ENCODE measurements around the gene ABCF1.
A peak's percentile ranks its signal among the peaks of the same experiment; 100 is the strongest.

Gene ABCF1

GRCh38 chr6:30619561-30619960, 48.3 kb downstream of the ABCF1 start:
- no peak for DNase-seq
- no peaks in the 10 kb centered on the region for H3K27me3 ChIP-seq
- H3K36me3 ChIP-seq, result peaks cover 48% of the 10 kb centered on the region
- no peak for TF ChIP-seq CTCF (IDR thresholded peaks at IDR 0.05; ENCODE audit: low read depth, low read length)
- H3K9me3 ChIP-seq, result no peaks in the 10 kb centered on the region
- no peak overlapping the region for H3K4me3 ChIP-seq (ENCODE audit: low read depth, low read length)
- H3K4me1 ChIP-seq, result peaks cover under 1% of the 10 kb centered on the region; the same call in 1 of the 2 replicates

- peaks cover 33% of the 10 kb centered on the region for H3K36me3 ChIP-seq
- no peaks in the 10 kb centered on the region for H3K9me3 ChIP-seq
- H3K27me3 ChIP-seq, result no peaks in the 10 kb centered on the region
- TF ChIP-seq CTCF (IDR thresholded peaks at IDR 0.05; ENCODE audit: low read depth, low read length), result no peak
- no peaks in the 10 kb centered on the region for H3K4me1 ChIP-seq
- H3K4me3 ChIP-seq (ENCODE audit: low read depth, low read length), result no peak overlapping the region
- DNase-seq, result no peak
Measured at GRCh38 chr6:30625511-30625910, 54.3 kb downstream of the ABCF1 start.

- Histone ChIP-seq H3K4me1 (no peaks in the 10 kb centered on the region), H3K9me3 (no peaks in the 10 kb centered on the region), H3K4me3 (ENCODE audit: low read depth, low read length) (peak within 1 kb of the TSS; percentile 88), H3K36me3 (peaks cover 22% of the 10 kb centered on the region), H3K27me3 (no peaks in the 10 kb centered on the region)
- DNase-seq, result peak; percentile 83
- peak; percentile 47 for TF ChIP-seq CTCF (IDR thresholded peaks at IDR 0.05; ENCODE audit: low read depth, low read length)
Measured at GRCh38 chr6:30626484-30627366, 55.5 kb downstream of the ABCF1 start, which contains the start of gene ATAT1. Gene ATAT1 (plus strand): TSS chr6:30626874.

- H3K27me3 ChIP-seq, result no peaks in the 10 kb centered on the region
- no peaks in the 10 kb centered on the region; the same call in 1 of the 2 replicates for H3K36me3 ChIP-seq
- no peak for DNase-seq
- H3K9me3 ChIP-seq, result no peaks in the 10 kb centered on the region
- no peak overlapping the region for H3K4me3 ChIP-seq (ENCODE audit: low read depth, low read length)
- TF ChIP-seq CTCF (IDR thresholded peaks at IDR 0.05; ENCODE audit: low read depth, low read length), result no peak
- no peaks in the 10 kb centered on the region for H3K4me1 ChIP-seq
Measured at GRCh38 chr6:30635834-30636233, 64.6 kb downstream of the ABCF1 start.

GRCh38 chr6:30640481-30640880, 69.2 kb downstream of the ABCF1 start:
- no peaks in the 10 kb centered on the region; the same call in 1 of the 2 replicates for H3K36me3 ChIP-seq
- no peaks in the 10 kb centered on the region for H3K4me1 ChIP-seq
- TF ChIP-seq CTCF (IDR thresholded peaks at IDR 0.05; ENCODE audit: low read depth, low read length), result no peak
- no peak for DNase-seq
- H3K9me3 ChIP-seq, result no peaks in the 10 kb centered on the region
- no peaks in the 10 kb centered on the region for H3K27me3 ChIP-seq
- H3K4me3 ChIP-seq (ENCODE audit: low read depth, low read length), result no peak overlapping the region

GRCh38 chr6:30641048-30641447, 69.8 kb downstream of the ABCF1 start:
- TF ChIP-seq CTCF (IDR thresholded peaks at IDR 0.05; ENCODE audit: low read depth, low read length), result no peak
- Histone ChIP-seq H3K36me3 (no peaks in the 10 kb centered on the region; the same call in 1 of the 2 replicates), H3K4me1 (no peaks in the 10 kb centered on the region), H3K9me3 (no peaks in the 10 kb centered on the region), H3K4me3 (ENCODE audit: low read depth, low read length) (no peak overlapping the region), H3K27me3 (no peaks in the 10 kb centered on the region)
- DNase-seq, result no peak
